HepG2 (cell line): ENCODE data around the gene RABEPK. TPM values are rescaled to one million over a fixed set of nuclear protein-coding genes. Genes with fewer than 3 reads are reported as not detected.
A peak's percentile ranks its signal among the peaks of the same experiment; 100 is the strongest.

ENCODE experiments used
- AGO2 ChIP-seq: fragments of 200-400 bp; formaldehyde crosslinking; optimal IDR thresholded peaks from 2 replicates; pipeline ENCODE3; 2017; ENCODE audit warnings: mild to moderate bottlenecking, low read depth, low read length, moderate library complexity
- ATF4 ChIP-seq, 2 experiments: fragments of 450-650 bp in 1 of 2; sonication (generic) in 1 of 2; formaldehyde crosslinking; IDR thresholded peaks; 2 replicates each; pipeline versions ENCODE4 v1.5.0 to v1.8.0; 2020 to 2022; ENCODE audit warnings: mild to moderate bottlenecking in 1 of 2, missing genetic modification reagents in 1 of 2
- CBFB ChIP-seq: sonication (generic); formaldehyde crosslinking; IDR thresholded peaks from 2 replicates; pipeline ENCODE4 v1.4.0; 2020; ENCODE audit warnings: missing genetic modification reagents
- CBX5 ChIP-seq: sonication (generic); formaldehyde crosslinking; IDR thresholded peaks from 2 replicates; pipeline ENCODE4 v1.4.0; 2020; ENCODE audit warnings: missing genetic modification reagents, borderline replicate concordance
- DNMT1 ChIP-seq: sonication (generic); formaldehyde crosslinking; IDR thresholded peaks from 2 replicates; pipeline ENCODE4 v1.5.1; 2020; ENCODE audit warnings: mild to moderate bottlenecking, missing genetic modification reagents
- EHMT2 ChIP-seq: fragments of 200-600 bp; sonication (generic); IDR thresholded peaks from 2 replicates; pipeline ENCODE4 v1.7.0; 2017; ENCODE audit warnings: antibody characterized with exemption, low read depth, low read length, borderline replicate concordance
- FIP1L1 ChIP-seq: fragments of 200-400 bp; formaldehyde crosslinking; IDR thresholded peaks from 2 replicates; pipeline ENCODE4 v1.6.1; 2018; ENCODE audit warnings: low read depth, mild to moderate bottlenecking, low read length, moderate library complexity, borderline replicate concordance; ENCODE audit not compliant: insufficient read depth
- NFKBIZ ChIP-seq: IDR thresholded peaks from 2 replicates; pipeline ENCODE4 v1.6.1; 2018; ENCODE audit warnings: missing genetic modification reagents, missing compliant biosample characterization
- NR2F1 ChIP-seq, 2 experiments: fragments of 450-650 bp in 1 of 2; formaldehyde crosslinking in 1 of 2; IDR thresholded peaks; 2 replicates each; pipeline versions ENCODE4 v1.5.0 to v1.6.1; 2016 to 2020; ENCODE audit warnings: mild to moderate bottlenecking in 1 of 2, missing compliant biosample characterization in 1 of 2, missing genetic modification reagents in 1 of 2, moderate library complexity in 1 of 2
- POLR2AphosphoS2 ChIP-seq: IDR thresholded peaks from 2 replicates; pipeline ENCODE4 v1.6.1; 2011; ENCODE audit warnings: low read depth, low read length, improper control_type of control experiment
- SMARCC2 ChIP-seq: fragments of 450-650 bp; IDR thresholded peaks from 2 replicates; pipeline ENCODE4 v1.6.1; 2017; ENCODE audit warnings: antibody characterized with exemption, mild to moderate bottlenecking
- SOX6 ChIP-seq, 2 experiments: fragments of 450-650 bp in 1 of 2; sonication (generic) in 1 of 2; formaldehyde crosslinking in 1 of 2; IDR thresholded peaks; 2 replicates each; pipeline versions ENCODE4 v1.4.0 to v1.6.1; 2017 to 2020; ENCODE audit warnings: antibody characterized with exemption in 1 of 2, mild to moderate bottlenecking in 1 of 2, missing genetic modification reagents in 1 of 2
- SP140L ChIP-seq: sonication (generic); formaldehyde crosslinking; IDR thresholded peaks from 2 replicates; pipeline ENCODE4 v1.4.0; 2020; ENCODE audit warnings: missing genetic modification reagents, borderline replicate concordance
- SP2 ChIP-seq: sonication (generic); formaldehyde crosslinking; IDR thresholded peaks from 2 replicates; pipeline ENCODE4 v1.5.1; 2020; ENCODE audit warnings: mild to moderate bottlenecking, missing genetic modification reagents
- SPEN ChIP-seq: sonication (generic); formaldehyde crosslinking; IDR thresholded peaks from 2 replicates; pipeline ENCODE4 v1.5.1; 2020; ENCODE audit warnings: low read depth, mild to moderate bottlenecking, missing genetic modification reagents
- ZFP41 ChIP-seq: sonication (generic); formaldehyde crosslinking; IDR thresholded peaks from 2 replicates; pipeline ENCODE4 v1.4.0; 2020; ENCODE audit warnings: mild to moderate bottlenecking, missing genetic modification reagents, borderline replicate concordance
- ZFP90 ChIP-seq: sonication (generic); formaldehyde crosslinking; IDR thresholded peaks from 2 replicates; pipeline ENCODE4 v1.8.0; 2022; ENCODE audit warnings: missing genetic modification reagents, mild to moderate bottlenecking, inconsistent platforms, borderline replicate concordance
- ZNF549 ChIP-seq: sonication (generic); formaldehyde crosslinking; IDR thresholded peaks from 2 replicates; pipeline ENCODE4 v1.5.0; 2020; ENCODE audit warnings: missing genetic modification reagents
- ZNF629 ChIP-seq: sonication (generic); formaldehyde crosslinking; conservative IDR thresholded peaks from 2 replicates; pipeline ENCODE4 v1.5.0; 2020; ENCODE audit warnings: missing genetic modification reagents
- ZNF883 ChIP-seq: sonication (generic); formaldehyde crosslinking; IDR thresholded peaks from 2 replicates; pipeline ENCODE4 v1.5.1; 2020; ENCODE audit warnings: mild to moderate bottlenecking, missing genetic modification reagents; ENCODE audit errors: not compliant biosample characterization
- polyA plus RNA-seq, 8 experiments: library from polyadenylated mRNA; depleted of rRNA in 3 of 8; stranded (reverse) in 7 of 8; unstranded in 1 of 8; fragments of >200 nt; fragmentation: Illumina TruSeq in 4 of 8; extraction: Trizol in 4 of 8; gene quantifications; 2 replicates each; pipeline versions ENCODE4 v1.2.1 to v1.2.3, GENCODE V29; 2011 to 2016; ENCODE audit warnings: low read depth in 4 of 8, missing spikeins in 1 of 8, mixed read lengths in 1 of 8; ENCODE audit not compliant: insufficient read depth in 1 of 8
- total RNA-seq, 5 experiments: library from RNA; depleted of rRNA; stranded (reverse); fragments of >200 nt; fragmentation: Illumina TruSeq; extraction: Trizol; gene quantifications; 2 replicates each; pipeline ENCODE4 v1.2.3, GENCODE V29; 2016; ENCODE audit warnings: low read depth in 1 of 5
- TF ChIP-seq, protein P1 (sequence below): sonication (generic); formaldehyde crosslinking; IDR thresholded peaks from 2 replicates; pipeline ENCODE4 v1.5.1; 2020; ENCODE audit warnings: mild to moderate bottlenecking, missing genetic modification reagents, moderate library complexity
- TF ChIP-seq, protein P2 (sequence below), 2 experiments: sonication (generic) in 1 of 2; formaldehyde crosslinking in 1 of 2; IDR thresholded peaks; 2 replicates each; pipeline versions ENCODE4 v1.4.0 to v1.6.1; 2016 to 2020; ENCODE audit warnings: borderline replicate concordance in 1 of 2, low read depth in 1 of 2, mild to moderate bottlenecking in 1 of 2, missing genetic modification reagents in 1 of 2

Gene RABEPK
- total and polyA plus RNA-seq, 2 of the 13 experiments (the other 11 are each of a cell fraction or from before 2014, with no cell fraction given), result 75.5 to 90.0 TPM

DNA sequence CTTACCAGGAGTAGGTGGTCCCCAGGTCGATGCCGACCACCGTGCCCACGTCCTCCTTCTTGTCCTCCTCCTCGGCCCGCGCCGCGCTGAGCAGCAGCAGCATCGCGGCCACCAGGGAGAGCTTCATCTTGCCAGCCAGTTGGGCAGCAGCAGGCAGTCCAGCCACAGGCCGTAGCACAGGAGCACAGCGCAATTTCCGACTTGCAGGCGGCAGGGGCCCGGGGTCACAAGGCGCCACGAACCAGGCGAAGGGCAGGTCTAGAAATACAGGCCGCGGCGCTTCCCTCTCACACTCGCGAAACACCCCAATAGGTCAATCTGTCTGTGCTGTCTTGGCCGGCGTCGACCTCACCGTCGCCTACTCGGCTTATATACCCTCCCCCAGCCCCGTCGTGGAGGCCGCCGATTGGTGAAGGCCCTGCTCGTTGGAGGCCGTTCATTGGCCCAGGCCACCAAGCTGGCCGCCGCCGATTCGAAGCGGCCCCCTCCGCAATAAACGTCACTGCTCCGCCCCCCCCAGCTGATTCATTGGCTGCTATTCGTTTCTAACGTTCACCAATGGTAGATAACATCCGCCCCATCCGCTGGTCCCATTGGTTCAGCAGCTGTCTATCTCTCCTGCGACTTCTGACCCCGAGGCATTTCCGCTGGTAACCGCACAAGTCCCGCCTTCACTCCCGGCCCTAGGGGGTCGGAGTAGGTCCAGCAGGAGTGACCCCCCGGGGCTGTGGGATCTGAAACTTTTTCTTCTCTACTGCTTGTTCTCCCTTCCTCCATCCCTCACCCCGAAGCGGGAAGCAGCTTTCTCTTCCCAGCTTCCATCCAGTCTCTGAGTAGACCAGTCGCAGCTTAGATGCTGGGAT, 40.9 kb downstream of the RABEPK start, which contains the start of gene HSPA5 (continued):
- TF ChIP-seq ATF4 (CRISPR knock-in tag; IDR thresholded peaks at IDR 0.05) (peak in 1 of 2 experiments; percentile 26; a peak in 1 of 4 replicates), FIP1L1 (no peak), SP140L (CRISPR knock-in tag) (no peak), POLR2AphosphoS2 (peak; percentile 91; the same call in 1 of the 2 replicates), ZFP90 (CRISPR knock-in tag) (no peak; the same call in 1 of the 2 replicates), NR2F1 (CRISPR knock-in tag; IDR thresholded peaks at IDR 0.05) (peak; percentile 18 to 22; a peak in 1 of 4 replicates), ZNF883 (peak; percentile 88), SMARCC2 (no peak), SP2 (CRISPR knock-in tag) (peak; percentile 96), ZNF549 (no peak), ZNF629 (no peak), AGO2 (peak; percentile 98), SPEN (CRISPR knock-in tag) (peak; percentile 86), EHMT2 (no peak), SOX6 (IDR thresholded peaks at IDR 0.05) (no peak), SOX6 (CRISPR knock-in tag; IDR thresholded peaks at IDR 0.05) (peak; percentile 62), ZFP41 (no peak), CBX5 (CRISPR knock-in tag) (0 out of 2 replicates have a peak, but pooled peaks have one; percentile 37), NFKBIZ (CRISPR knock-in tag) (peak; percentile 31; the same call in 1 of the 2 replicates), DNMT1 (peak; percentile 70; the same call in 1 of the 2 replicates), CBFB (CRISPR knock-in tag) (no peak)
- TF ChIP-seq, protein P1, sequence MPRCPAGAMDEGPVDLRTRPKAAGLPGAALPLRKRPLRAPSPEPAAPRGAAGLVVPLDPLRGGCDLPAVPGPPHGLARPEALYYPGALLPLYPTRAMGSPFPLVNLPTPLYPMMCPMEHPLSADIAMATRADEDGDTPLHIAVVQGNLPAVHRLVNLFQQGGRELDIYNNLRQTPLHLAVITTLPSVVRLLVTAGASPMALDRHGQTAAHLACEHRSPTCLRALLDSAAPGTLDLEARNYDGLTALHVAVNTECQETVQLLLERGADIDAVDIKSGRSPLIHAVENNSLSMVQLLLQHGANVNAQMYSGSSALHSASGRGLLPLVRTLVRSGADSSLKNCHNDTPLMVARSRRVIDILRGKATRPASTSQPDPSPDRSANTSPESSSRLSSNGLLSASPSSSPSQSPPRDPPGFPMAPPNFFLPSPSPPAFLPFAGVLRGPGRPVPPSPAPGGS (CRISPR knock-in tag), result peak; percentile 92
- TF ChIP-seq, protein P2, sequence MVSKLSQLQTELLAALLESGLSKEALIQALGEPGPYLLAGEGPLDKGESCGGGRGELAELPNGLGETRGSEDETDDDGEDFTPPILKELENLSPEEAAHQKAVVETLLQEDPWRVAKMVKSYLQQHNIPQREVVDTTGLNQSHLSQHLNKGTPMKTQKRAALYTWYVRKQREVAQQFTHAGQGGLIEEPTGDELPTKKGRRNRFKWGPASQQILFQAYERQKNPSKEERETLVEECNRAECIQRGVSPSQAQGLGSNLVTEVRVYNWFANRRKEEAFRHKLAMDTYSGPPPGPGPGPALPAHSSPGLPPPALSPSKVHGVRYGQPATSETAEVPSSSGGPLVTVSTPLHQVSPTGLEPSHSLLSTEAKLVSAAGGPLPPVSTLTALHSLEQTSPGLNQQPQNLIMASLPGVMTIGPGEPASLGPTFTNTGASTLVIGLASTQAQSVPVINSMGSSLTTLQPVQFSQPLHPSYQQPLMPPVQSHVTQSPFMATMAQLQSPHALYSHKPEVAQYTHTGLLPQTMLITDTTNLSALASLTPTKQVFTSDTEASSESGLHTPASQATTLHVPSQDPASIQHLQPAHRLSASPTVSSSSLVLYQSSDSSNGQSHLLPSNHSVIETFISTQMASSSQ (IDR thresholded peaks at IDR 0.05; ENCODE audit: low read depth), result no peak; the same call in 1 of the 2 replicates
- TF ChIP-seq, protein P2 (CRISPR knock-in tag; IDR thresholded peaks at IDR 0.05; ENCODE audit: borderline replicate concordance), result peak; percentile 42; the same call in 1 of the 2 replicates
